Measurements from ENCODE around the gene TFPI.

TFPI gene

DNA sequence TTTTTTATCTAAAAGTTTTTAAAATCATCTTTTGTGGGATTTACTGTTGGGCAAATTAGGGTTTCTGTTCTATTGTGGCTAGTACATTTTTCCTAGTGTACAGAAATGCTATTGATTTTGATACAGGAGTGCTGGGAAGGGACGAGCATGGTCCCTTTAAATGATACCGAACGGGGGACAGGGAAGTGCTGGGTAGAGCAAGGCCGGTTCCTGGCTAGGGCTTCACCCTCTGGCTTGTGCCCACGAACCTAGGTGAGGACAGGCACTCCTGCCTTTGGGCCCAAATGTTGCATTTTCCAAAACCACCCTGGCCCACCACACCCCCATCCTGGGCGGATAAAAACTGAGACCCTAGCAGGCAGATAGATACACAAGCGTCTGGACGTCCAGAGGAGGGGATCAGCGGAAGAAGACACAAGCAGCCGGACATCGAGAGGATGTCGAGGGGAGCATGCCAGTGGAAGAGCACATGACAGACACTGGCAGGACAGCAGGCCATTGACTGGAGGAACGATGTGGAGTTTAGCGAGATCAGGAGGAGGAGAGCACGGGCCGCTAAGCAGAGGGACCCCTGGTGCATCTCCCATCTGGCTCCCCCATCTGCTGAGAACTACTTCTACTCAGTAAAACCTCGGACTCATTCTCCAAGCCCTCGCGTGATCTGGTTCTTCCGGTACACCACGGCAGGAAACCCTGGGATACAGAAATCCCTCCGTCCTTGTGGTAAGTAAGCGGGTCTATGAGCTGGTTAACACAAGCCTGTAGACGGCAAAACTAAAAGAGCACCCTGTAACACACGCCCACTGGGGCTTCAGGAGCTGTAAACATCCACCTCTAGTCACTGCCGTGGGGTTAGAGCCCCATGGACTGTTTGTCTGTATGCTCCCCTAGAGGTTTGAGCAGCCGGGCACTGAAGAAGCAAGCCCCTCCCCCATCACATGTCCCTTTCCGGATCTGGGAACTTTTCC lies 92.7 kb downstream of the TFPI start:
- Histone ChIP-seq H3K9ac (ENCODE audit: low read length) (no peak overlapping the region), H3K4me3 (ENCODE audit: low read depth, low read length) (peak overlapping the region; percentile 50; the same call in 1 of the 2 replicates), H3K9me3 (ENCODE audit: control insufficient read depth, insufficient read depth, low read depth, low read length) (no peaks in the 10 kb centered on the region), H3K27me3 (ENCODE audit: control insufficient read depth, insufficient read depth, low read length) (no peaks in the 10 kb centered on the region), H3K36me3 (ENCODE audit: control insufficient read depth, insufficient read depth, low read length) (no peaks in the 10 kb centered on the region), H3K27ac (ENCODE audit: low read depth, low read length) (no peak overlapping the region), H3K4me1 (ENCODE audit: control insufficient read depth, insufficient read depth, low read length) (no peaks in the 10 kb centered on the region)

DNA sequence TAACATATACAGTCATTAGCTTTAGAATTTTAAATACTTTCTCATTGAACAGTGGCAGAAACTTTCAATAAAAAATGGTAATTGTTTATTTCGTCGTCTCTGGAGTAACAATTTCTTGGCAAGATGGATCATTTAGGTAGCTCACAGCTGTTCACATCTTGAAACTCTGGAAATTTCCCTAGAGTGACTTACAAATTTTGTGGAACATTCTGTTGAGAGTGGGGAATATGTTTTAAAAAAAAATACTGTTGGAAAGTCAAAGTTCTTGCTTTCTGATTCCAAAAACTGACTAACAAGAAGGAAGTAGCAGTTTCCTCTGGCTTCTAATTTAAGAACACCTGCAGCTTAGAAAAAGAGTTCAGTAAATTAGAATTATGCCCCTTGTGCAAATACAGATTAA lies 95.0 kb downstream of the TFPI start:
- no peaks in the 10 kb centered on the region for H3K27me3 ChIP-seq (ENCODE audit: control insufficient read depth, insufficient read depth, low read length)
- no peaks in the 10 kb centered on the region for H3K4me1 ChIP-seq (ENCODE audit: control insufficient read depth, insufficient read depth, low read length)
- no peak overlapping the region for H3K4me3 ChIP-seq (ENCODE audit: low read depth, low read length)
- no peaks in the 10 kb centered on the region for H3K36me3 ChIP-seq (ENCODE audit: control insufficient read depth, insufficient read depth, low read length)
- H3K9me3 ChIP-seq (ENCODE audit: control insufficient read depth, insufficient read depth, low read depth, low read length), result no peaks in the 10 kb centered on the region
- H3K9ac ChIP-seq (ENCODE audit: low read length), result no peak overlapping the region
- no peak overlapping the region for H3K27ac ChIP-seq (ENCODE audit: low read depth, low read length)

DNA sequence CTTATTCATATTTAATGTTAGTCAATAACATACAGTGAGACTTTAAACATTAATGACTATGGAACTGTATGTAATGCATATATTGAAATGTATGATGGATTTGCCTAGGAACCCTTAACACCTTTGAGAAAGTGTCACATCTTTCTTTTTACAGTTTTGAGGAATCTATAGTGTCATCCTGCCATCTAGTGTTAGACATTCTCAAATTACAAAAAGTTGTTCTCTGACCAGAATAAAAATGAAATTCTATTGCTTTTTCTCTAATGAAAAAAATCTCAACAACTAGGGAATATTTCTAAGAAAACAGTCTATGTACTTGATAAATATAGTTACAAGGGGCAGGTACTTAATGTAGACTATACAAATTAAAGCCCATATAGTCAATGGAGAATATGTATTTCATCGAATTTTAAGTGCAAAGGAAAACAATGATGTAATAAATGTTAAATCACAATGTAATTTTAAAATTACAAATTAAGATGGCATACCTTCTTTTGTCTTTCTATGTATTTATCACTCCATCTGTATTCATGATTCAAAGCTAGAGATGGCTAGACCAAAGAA lies 101.1 kb downstream of the TFPI start:
- Histone ChIP-seq H3K27me3 (ENCODE audit: control insufficient read depth, insufficient read depth, low read length) (no peaks in the 10 kb centered on the region), H3K9ac (ENCODE audit: low read length) (no peak overlapping the region), H3K4me1 (ENCODE audit: control insufficient read depth, insufficient read depth, low read length) (peaks cover 4% of the 10 kb centered on the region; the same call in 1 of the 2 replicates), H3K4me3 (ENCODE audit: low read depth, low read length) (no peak overlapping the region), H3K27ac (ENCODE audit: low read depth, low read length) (no peak overlapping the region), H3K9me3 (ENCODE audit: control insufficient read depth, insufficient read depth, low read depth, low read length) (no peaks in the 10 kb centered on the region), H3K36me3 (ENCODE audit: control insufficient read depth, insufficient read depth, low read length) (no peaks in the 10 kb centered on the region)

DNA sequence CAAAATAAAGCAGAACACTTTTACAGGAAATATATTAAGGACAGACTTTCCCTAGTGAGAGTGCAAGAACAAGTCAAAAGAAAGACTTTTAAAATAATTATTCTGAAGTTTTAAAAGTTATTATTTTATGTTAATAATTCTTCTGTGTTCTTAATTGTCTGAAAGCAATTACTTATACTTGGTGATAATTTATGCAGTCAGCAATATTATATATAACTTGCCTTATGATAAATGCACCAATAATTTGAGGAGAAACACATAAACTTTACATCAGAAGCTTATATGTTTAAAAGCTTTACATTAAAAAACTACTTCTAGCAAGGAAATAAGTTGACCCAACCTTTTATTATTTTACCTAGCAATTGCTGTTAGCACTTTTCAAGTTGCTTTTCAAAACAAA lies 102.7 kb downstream of the TFPI start:
- Histone ChIP-seq H3K4me1 (ENCODE audit: control insufficient read depth, insufficient read depth, low read length) (peaks cover 4% of the 10 kb centered on the region; the same call in 1 of the 2 replicates), H3K27ac (ENCODE audit: low read depth, low read length) (no peak overlapping the region), H3K4me3 (ENCODE audit: low read depth, low read length) (no peak overlapping the region), H3K36me3 (ENCODE audit: control insufficient read depth, insufficient read depth, low read length) (no peaks in the 10 kb centered on the region), H3K9me3 (ENCODE audit: control insufficient read depth, insufficient read depth, low read depth, low read length) (no peaks in the 10 kb centered on the region), H3K9ac (ENCODE audit: low read length) (no peak overlapping the region), H3K27me3 (ENCODE audit: control insufficient read depth, insufficient read depth, low read length) (no peaks in the 10 kb centered on the region)

DNA sequence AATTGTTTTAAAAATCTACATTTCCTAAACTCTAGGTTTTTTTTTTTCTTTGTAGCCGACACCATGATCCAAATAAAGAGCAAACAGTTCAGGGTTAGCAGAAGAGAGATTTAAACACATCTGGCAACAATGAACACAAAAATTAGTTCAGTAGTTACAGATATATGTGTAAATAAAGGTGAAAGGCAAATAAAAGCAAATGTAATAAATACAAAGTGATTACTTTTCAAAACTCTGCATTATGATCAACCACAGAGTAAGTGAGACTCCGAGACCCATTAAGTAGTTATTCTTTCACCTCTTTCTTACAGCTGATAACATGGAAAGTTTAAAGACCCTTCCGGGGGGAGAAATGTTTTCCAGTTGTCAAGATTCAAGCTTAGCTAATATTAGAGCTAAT lies 106.9 kb downstream of the TFPI start:
- peaks cover 4% of the 10 kb centered on the region; the same call in 1 of the 2 replicates for H3K4me1 ChIP-seq (ENCODE audit: control insufficient read depth, insufficient read depth, low read length)
- H3K9ac ChIP-seq (ENCODE audit: low read length), result no peak overlapping the region
- no peaks in the 10 kb centered on the region for H3K9me3 ChIP-seq (ENCODE audit: control insufficient read depth, insufficient read depth, low read depth, low read length)
- H3K36me3 ChIP-seq (ENCODE audit: control insufficient read depth, insufficient read depth, low read length), result no peaks in the 10 kb centered on the region
- no peaks in the 10 kb centered on the region for H3K27me3 ChIP-seq (ENCODE audit: control insufficient read depth, insufficient read depth, low read length)
- no peak overlapping the region for H3K4me3 ChIP-seq (ENCODE audit: low read depth, low read length)
- no peak overlapping the region for H3K27ac ChIP-seq (ENCODE audit: low read depth, low read length)

DNA sequence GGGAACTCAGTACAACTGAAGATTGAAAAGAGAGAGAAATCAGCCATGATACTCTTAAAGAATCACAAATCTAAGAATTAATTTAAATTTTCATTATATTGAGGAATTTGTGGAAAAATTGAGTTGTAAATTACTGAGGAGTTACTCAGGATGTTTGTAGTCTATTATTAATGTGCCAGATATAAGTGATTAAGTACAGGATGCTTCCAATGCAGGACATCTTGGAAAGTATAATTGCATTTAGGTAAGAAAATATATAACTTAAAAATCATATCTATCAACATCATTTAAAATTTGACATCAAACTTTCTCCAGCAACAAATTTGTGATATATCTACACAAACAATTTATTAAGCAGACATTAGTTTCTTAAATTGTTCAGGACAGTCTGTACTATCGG lies 107.5 kb downstream of the TFPI start:
- Histone ChIP-seq H3K27me3 (ENCODE audit: control insufficient read depth, insufficient read depth, low read length) (no peaks in the 10 kb centered on the region), H3K4me3 (ENCODE audit: low read depth, low read length) (no peak overlapping the region), H3K36me3 (ENCODE audit: control insufficient read depth, insufficient read depth, low read length) (no peaks in the 10 kb centered on the region), H3K4me1 (ENCODE audit: control insufficient read depth, insufficient read depth, low read length) (peaks cover 4% of the 10 kb centered on the region; the same call in 1 of the 2 replicates), H3K27ac (ENCODE audit: low read depth, low read length) (no peak overlapping the region), H3K9ac (ENCODE audit: low read length) (no peak overlapping the region), H3K9me3 (ENCODE audit: control insufficient read depth, insufficient read depth, low read depth, low read length) (no peaks in the 10 kb centered on the region)

DNA sequence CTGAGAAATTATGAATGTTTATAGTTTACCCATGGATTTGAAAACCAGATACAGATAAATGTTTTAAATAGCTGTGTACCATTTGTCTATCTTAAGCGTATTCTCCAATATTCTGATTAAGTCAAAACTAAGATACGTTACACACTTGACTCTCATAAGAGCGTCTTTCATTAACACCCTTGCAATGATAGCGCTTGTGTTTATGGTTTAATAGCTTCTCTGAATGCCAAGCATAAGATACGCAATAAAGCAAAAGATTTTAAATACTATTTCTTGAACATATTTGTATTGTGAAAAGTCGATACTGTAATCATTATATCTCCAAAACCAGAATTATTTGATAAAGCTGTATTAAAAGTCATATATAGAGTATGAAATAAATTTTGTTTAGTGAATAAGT lies 109.2 kb downstream of the TFPI start:
- Histone ChIP-seq H3K4me1 (ENCODE audit: control insufficient read depth, insufficient read depth, low read length) (peaks cover 4% of the 10 kb centered on the region; the same call in 1 of the 2 replicates), H3K27me3 (ENCODE audit: control insufficient read depth, insufficient read depth, low read length) (no peaks in the 10 kb centered on the region), H3K9ac (ENCODE audit: low read length) (no peak overlapping the region), H3K9me3 (ENCODE audit: control insufficient read depth, insufficient read depth, low read depth, low read length) (no peaks in the 10 kb centered on the region), H3K36me3 (ENCODE audit: control insufficient read depth, insufficient read depth, low read length) (no peaks in the 10 kb centered on the region), H3K27ac (ENCODE audit: low read depth, low read length) (no peak overlapping the region), H3K4me3 (ENCODE audit: low read depth, low read length) (no peak overlapping the region)

DNA sequence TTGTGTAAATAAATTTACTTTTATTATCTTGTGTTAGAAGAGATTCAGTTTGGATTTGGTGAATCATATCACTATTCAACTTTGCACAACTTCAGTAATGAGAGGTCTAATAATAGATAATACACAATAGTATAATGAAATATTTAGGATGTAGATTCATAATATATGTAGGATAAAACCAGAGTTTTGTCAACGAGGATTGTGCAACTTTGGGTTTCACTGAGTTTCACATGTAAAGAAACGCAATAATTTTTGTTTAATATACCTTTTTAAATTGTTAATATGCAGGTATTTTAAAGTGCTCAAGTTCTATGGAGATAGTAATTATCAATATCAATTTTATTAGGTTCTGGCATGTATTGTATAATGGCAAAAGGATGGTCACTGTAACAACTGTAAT lies 111.5 kb downstream of the TFPI start:
- Histone ChIP-seq H3K27ac (ENCODE audit: low read depth, low read length) (no peak overlapping the region), H3K4me3 (ENCODE audit: low read depth, low read length) (no peak overlapping the region), H3K36me3 (ENCODE audit: control insufficient read depth, insufficient read depth, low read length) (no peaks in the 10 kb centered on the region), H3K4me1 (ENCODE audit: control insufficient read depth, insufficient read depth, low read length) (no peaks in the 10 kb centered on the region), H3K9ac (ENCODE audit: low read length) (no peak overlapping the region), H3K9me3 (ENCODE audit: control insufficient read depth, insufficient read depth, low read depth, low read length) (no peaks in the 10 kb centered on the region), H3K27me3 (ENCODE audit: control insufficient read depth, insufficient read depth, low read length) (no peaks in the 10 kb centered on the region)

DNA sequence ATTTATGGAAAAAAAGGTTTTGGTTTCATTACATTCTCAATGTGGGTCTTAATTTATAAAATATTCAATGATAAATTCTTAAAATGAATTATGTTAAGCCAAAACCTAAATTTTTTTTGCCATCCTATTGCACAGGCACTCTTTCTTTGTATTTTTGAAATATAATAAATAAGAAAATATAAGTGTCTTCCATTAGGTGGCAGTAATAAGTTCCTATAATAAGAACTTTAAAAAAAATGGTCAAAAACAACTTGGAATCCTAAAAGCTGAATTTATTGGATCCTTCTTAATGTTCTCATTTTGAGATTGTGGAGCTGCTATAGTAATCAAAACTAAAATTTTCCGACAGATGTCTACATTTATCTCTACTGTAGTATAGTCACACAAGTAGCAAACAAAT lies 111.9 kb downstream of the TFPI start:
- H3K9ac ChIP-seq (ENCODE audit: low read length), result no peak overlapping the region
- no peaks in the 10 kb centered on the region for H3K36me3 ChIP-seq (ENCODE audit: control insufficient read depth, insufficient read depth, low read length)
- H3K9me3 ChIP-seq (ENCODE audit: control insufficient read depth, insufficient read depth, low read depth, low read length), result no peaks in the 10 kb centered on the region
- no peak overlapping the region for H3K27ac ChIP-seq (ENCODE audit: low read depth, low read length)
- no peaks in the 10 kb centered on the region for H3K4me1 ChIP-seq (ENCODE audit: control insufficient read depth, insufficient read depth, low read length)
- no peaks in the 10 kb centered on the region for H3K27me3 ChIP-seq (ENCODE audit: control insufficient read depth, insufficient read depth, low read length)
- no peak overlapping the region for H3K4me3 ChIP-seq (ENCODE audit: low read depth, low read length)

DNA sequence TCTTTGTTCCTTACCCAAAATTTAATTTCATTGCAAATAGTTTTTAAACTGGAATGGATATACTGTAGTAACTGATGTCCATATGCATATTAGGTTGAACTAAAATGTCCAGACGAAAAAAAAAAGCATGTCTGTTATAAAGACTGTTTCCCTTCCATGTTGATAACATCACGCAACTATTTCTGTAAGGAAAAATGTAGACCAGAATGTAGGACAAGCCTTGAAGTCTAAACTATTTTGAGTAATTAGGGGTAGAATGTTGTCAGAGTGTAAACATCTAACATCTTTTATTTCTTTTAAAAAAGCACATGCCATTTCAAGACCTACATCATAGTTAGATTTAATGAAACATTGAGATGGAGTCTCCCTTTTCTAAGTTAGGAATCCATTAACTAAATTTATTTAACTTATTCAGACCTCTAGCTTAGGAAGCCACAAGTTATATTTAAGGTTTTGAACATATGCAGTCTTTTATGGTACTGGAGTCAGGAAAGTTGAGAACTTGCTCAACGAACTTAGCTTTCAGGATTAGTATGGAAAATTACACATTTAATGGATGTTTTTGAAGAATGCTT lies 114.0 kb downstream of the TFPI start:
- Histone ChIP-seq H3K36me3 (ENCODE audit: control insufficient read depth, insufficient read depth, low read length) (no peaks in the 10 kb centered on the region), H3K9ac (ENCODE audit: low read length) (no peak overlapping the region), H3K27ac (ENCODE audit: low read depth, low read length) (no peak overlapping the region), H3K4me3 (ENCODE audit: low read depth, low read length) (no peak overlapping the region), H3K27me3 (ENCODE audit: control insufficient read depth, insufficient read depth, low read length) (no peaks in the 10 kb centered on the region), H3K4me1 (ENCODE audit: control insufficient read depth, insufficient read depth, low read length) (no peaks in the 10 kb centered on the region), H3K9me3 (ENCODE audit: control insufficient read depth, insufficient read depth, low read depth, low read length) (no peaks in the 10 kb centered on the region)

DNA sequence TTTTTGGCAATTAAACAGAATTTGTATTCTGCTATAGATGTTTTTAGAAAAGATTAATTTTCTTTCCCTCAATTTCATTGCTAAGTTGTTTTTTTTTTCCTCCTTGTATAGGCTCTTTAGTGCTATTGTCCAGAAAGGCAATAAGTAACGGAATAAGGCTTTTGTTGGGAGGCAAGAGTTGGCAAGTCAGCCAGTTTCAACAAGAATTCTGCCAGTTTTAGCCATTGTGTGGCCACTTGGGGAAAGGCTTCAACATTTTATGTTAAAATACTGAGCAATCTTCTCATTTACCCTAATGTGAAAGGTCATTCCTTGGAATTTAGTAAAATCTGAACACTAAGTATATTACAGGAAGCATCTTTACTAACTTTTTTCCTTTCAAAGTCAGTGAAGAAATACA lies 115.8 kb downstream of the TFPI start:
- Histone ChIP-seq H3K9ac (ENCODE audit: low read length) (no peak overlapping the region), H3K4me3 (ENCODE audit: low read depth, low read length) (no peak overlapping the region), H3K27ac (ENCODE audit: low read depth, low read length) (no peak overlapping the region), H3K9me3 (ENCODE audit: control insufficient read depth, insufficient read depth, low read depth, low read length) (no peaks in the 10 kb centered on the region), H3K4me1 (ENCODE audit: control insufficient read depth, insufficient read depth, low read length) (no peaks in the 10 kb centered on the region), H3K27me3 (ENCODE audit: control insufficient read depth, insufficient read depth, low read length) (no peaks in the 10 kb centered on the region), H3K36me3 (ENCODE audit: control insufficient read depth, insufficient read depth, low read length) (no peaks in the 10 kb centered on the region)
